Trophoblast cell (in vitro differentiated cells and primary cell): ENCODE measurements around the gene C15orf40.

Source experiments
- DNase-seq, 2 donors: peaks; one replicate each; pipeline ENCODE4 v3.0.0-alpha.2; 2016
- H2AFZ ChIP-seq: 2 replicates; pipeline ENCODE4 v1.6.1; 2013; ENCODE audit warnings: low read length, moderate library complexity, mild to moderate bottlenecking; ENCODE audit not compliant: insufficient read depth, poor library complexity
- H2AK5ac ChIP-seq: 2 replicates; pipeline ENCODE4 v1.6.1; 2013; ENCODE audit warnings: mild to moderate bottlenecking, low read length
- H2BK120ac ChIP-seq: 2 replicates; pipeline ENCODE4 v1.6.1; 2013; ENCODE audit warnings: low read length, mild to moderate bottlenecking, moderate library complexity; ENCODE audit not compliant: insufficient read depth, poor library complexity
- H2BK12ac ChIP-seq: 2 replicates; pipeline ENCODE4 v1.6.1; 2013; ENCODE audit warnings: mild to moderate bottlenecking, low read length, moderate library complexity
- H2BK5ac ChIP-seq: 2 replicates; pipeline ENCODE4 v1.6.1; 2013; ENCODE audit warnings: low read length, low read depth, moderate library complexity, mild to moderate bottlenecking; ENCODE audit not compliant: poor library complexity
- H3K14ac ChIP-seq: 2 replicates; pipeline ENCODE4 v1.6.1; 2013; ENCODE audit warnings: mild to moderate bottlenecking, low read length
- H3K18ac ChIP-seq: 2 replicates; pipeline ENCODE4 v1.6.1; 2013; ENCODE audit warnings: mild to moderate bottlenecking, low read length
- H3K23ac ChIP-seq: 2 replicates; pipeline ENCODE4 v1.6.1; 2013; ENCODE audit warnings: low read length
- H3K27ac ChIP-seq: 2 replicates; pipeline ENCODE4 v1.5.1; 2013; ENCODE audit warnings: low read depth, mild to moderate bottlenecking, inconsistent platforms, low read length, moderate library complexity
- H3K27me3 ChIP-seq: 2 replicates; pipeline ENCODE4 v1.6.1; 2013; ENCODE audit warnings: inconsistent platforms, mild to moderate bottlenecking, low read length, moderate library complexity; ENCODE audit not compliant: insufficient read depth
- H3K36me3 ChIP-seq, 2 experiments: 1 replicate in 1 of 2; 2 replicates in 1 of 2; pipeline ENCODE4 v1.6.1; 2013; ENCODE audit warnings: low read length in 2 of 2, mild to moderate bottlenecking in 2 of 2, moderate library complexity in 1 of 2; ENCODE audit not compliant: insufficient read depth in 2 of 2, control insufficient read depth in 1 of 2
- H3K4ac ChIP-seq: 2 replicates; pipeline ENCODE4 v1.6.1; 2013; ENCODE audit warnings: low read depth, mild to moderate bottlenecking, low read length, moderate library complexity
- H3K4me1 ChIP-seq, 2 experiments: 1 replicate in 1 of 2; 2 replicates in 1 of 2; pipeline ENCODE4 v1.6.1; 2013; ENCODE audit warnings: low read length in 2 of 2, mild to moderate bottlenecking in 2 of 2, moderate library complexity in 1 of 2; ENCODE audit not compliant: insufficient read depth in 2 of 2, control insufficient read depth in 1 of 2
- H3K4me2 ChIP-seq: 2 replicates; pipeline ENCODE4 v1.6.1; 2013; ENCODE audit warnings: inconsistent platforms, mild to moderate bottlenecking, low read length, moderate library complexity
- H3K4me3 ChIP-seq: 2 replicates; pipeline ENCODE4 v1.5.1; 2013; ENCODE audit warnings: mild to moderate bottlenecking, low read depth, low read length, inconsistent platforms
- H3K79me1 ChIP-seq: one replicate; pipeline ENCODE4 v1.6.1; 2013; ENCODE audit warnings: low read length
- H3K79me2 ChIP-seq: 2 replicates; pipeline ENCODE4 v1.6.1; 2013; ENCODE audit warnings: low read length, mild to moderate bottlenecking; ENCODE audit not compliant: control insufficient read depth, insufficient read depth, poor library complexity
- H3K9ac ChIP-seq: 2 replicates; pipeline ENCODE4 v1.6.1; 2013; ENCODE audit warnings: mild to moderate bottlenecking, low read length
- H3K9me3 ChIP-seq: 2 replicates; pipeline ENCODE4 v1.6.1; 2013; ENCODE audit warnings: low read depth, mild to moderate bottlenecking, control low read depth, inconsistent platforms, low read length; ENCODE audit not compliant: insufficient read depth
- H4K12ac ChIP-seq: 2 replicates; pipeline ENCODE4 v1.6.1; 2013; ENCODE audit warnings: low read depth, mild to moderate bottlenecking, low read length, moderate library complexity
- H4K8ac ChIP-seq: 2 replicates; pipeline ENCODE4 v1.6.1; 2013; ENCODE audit warnings: low read depth, mild to moderate bottlenecking, low read length, moderate library complexity
- H4K91ac ChIP-seq: one replicate; pipeline ENCODE4 v1.6.1; 2013; ENCODE audit warnings: low read depth, mild to moderate bottlenecking, low read length, moderate library complexity
- WGBS: extraction: QIAGEN DNeasy Blood & Tissue Kit; methylation state at CpG from one replicate; pipeline ENCODE4 v1.1.7; 2013; ENCODE audit warnings: missing lambda C conversion rate; ENCODE audit not compliant: insufficient read length, insufficient coverage; ENCODE audit errors: extremely low coverage; 5-methylcytosine and 5-hydroxymethylcytosine counted together

The C15orf40 gene

DNA sequence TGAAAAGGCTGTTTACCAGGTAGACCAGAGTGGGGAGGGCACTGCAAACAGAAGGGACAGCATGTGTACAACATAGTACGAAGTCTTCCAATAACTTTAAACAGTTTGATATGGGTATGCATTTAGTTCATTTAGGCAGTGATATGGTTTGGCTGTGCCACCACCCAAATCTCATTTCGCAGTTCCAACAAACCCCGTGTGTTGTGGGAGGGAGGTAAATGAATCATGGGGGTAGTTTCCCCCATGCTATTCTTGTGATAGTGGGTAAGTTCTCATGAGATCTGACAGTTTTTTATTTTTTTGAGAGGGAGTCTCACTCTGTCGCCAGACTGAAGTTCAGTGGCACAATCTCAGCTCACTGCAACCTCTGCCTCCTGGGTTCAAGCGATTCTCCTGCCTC is 33.0 kb downstream of the C15orf40 start:
- Histone ChIP-seq H2BK12ac (no peak overlapping the region), H3K4me2 (no peak overlapping the region), H3K4me1 (no peaks in the 10 kb centered on the region), H3K4me3 (no peak overlapping the region), H2AK5ac (no peak overlapping the region), H3K79me2 (no peaks in the 10 kb centered on the region), H3K36me3 (no peaks in the 10 kb centered on the region), H3K9me3 (no peaks in the 10 kb centered on the region), H2AFZ (no peak overlapping the region), H4K91ac (no peak overlapping the region), H3K14ac (no peak overlapping the region), H4K12ac (no peak overlapping the region), H3K23ac (no peak overlapping the region), H3K18ac (no peak overlapping the region), H3K79me1 (no peaks in the 10 kb centered on the region), H3K27ac (no peak overlapping the region), H2BK5ac (no peak overlapping the region), H3K9ac (no peak overlapping the region), H3K4ac (no peak overlapping the region), H3K27me3 (no peaks in the 10 kb centered on the region), H2BK120ac (no peak overlapping the region), H4K8ac (no peak overlapping the region)
- no CpG with 5 or more reads among the region's 5 CpGs for WGBS
- no peak for DNase-seq

DNA sequence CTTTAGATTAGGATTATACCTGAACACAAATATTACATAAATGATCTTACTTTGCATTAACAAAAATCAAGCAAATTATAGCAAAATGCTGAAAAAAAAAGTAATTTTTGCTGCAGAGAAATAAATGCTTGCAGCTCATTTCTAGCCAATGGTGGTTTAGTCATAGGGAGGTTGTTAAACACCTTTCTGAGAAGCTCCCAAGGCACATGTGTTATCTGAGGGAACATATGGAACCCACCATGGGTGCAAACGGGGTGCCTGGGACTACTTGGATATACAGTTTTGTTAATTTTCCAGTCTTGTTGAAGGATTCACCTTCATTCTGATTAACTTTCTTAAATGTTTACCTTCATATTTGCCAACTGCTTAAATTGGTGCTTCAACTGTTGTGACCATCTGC is 34.4 kb downstream of the C15orf40 start:
- no peak for DNase-seq
- no peak overlapping the region for H4K91ac ChIP-seq
- H3K4me2 ChIP-seq, result no peak overlapping the region
- no peak overlapping the region for H3K23ac ChIP-seq
- H3K14ac ChIP-seq, result no peak overlapping the region
- H3K27me3 ChIP-seq, result no peaks in the 10 kb centered on the region
- no peaks in the 10 kb centered on the region for H3K79me2 ChIP-seq
- no peak overlapping the region for H3K18ac ChIP-seq
- H2BK120ac ChIP-seq, result no peak overlapping the region
- no peak overlapping the region for H3K4me3 ChIP-seq
- WGBS, result no CpG with 5 or more reads among the region's 1 CpG
- no peaks in the 10 kb centered on the region for H3K36me3 ChIP-seq
- H3K9me3 ChIP-seq, result no peaks in the 10 kb centered on the region
- no peak overlapping the region for H2BK5ac ChIP-seq
- H2BK12ac ChIP-seq, result no peak overlapping the region
- H2AK5ac ChIP-seq, result no peak overlapping the region
- H3K79me1 ChIP-seq, result no peaks in the 10 kb centered on the region
- no peak overlapping the region for H4K12ac ChIP-seq
- no peak overlapping the region for H3K9ac ChIP-seq
- no peak overlapping the region for H4K8ac ChIP-seq
- no peak overlapping the region for H3K27ac ChIP-seq
- H3K4me1 ChIP-seq, result no peaks in the 10 kb centered on the region
- H3K4ac ChIP-seq, result no peak overlapping the region
- no peak overlapping the region for H2AFZ ChIP-seq

DNA sequence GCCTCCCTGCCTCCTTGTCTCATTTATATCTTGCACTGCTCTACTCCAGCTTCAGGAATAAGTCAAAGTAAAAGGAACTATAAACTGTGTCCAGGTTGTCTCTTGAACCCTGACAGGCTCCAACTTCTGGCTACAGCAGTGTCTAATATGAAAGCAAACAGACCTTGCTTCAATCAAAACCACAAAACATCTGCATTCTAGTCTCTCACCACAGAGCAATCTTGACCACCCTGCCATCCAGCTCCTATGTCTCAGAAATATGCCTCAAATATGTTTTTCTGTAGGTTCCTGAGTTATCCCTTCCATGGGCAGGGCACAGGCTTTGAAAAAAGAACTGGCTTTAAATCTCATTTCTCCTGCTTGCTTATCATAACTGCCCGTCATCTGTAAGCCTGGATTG is 38.4 kb downstream of the C15orf40 start:
- no peak overlapping the region for H4K8ac ChIP-seq
- H3K4me2 ChIP-seq, result no peak overlapping the region
- DNase-seq, result no peak

DNA sequence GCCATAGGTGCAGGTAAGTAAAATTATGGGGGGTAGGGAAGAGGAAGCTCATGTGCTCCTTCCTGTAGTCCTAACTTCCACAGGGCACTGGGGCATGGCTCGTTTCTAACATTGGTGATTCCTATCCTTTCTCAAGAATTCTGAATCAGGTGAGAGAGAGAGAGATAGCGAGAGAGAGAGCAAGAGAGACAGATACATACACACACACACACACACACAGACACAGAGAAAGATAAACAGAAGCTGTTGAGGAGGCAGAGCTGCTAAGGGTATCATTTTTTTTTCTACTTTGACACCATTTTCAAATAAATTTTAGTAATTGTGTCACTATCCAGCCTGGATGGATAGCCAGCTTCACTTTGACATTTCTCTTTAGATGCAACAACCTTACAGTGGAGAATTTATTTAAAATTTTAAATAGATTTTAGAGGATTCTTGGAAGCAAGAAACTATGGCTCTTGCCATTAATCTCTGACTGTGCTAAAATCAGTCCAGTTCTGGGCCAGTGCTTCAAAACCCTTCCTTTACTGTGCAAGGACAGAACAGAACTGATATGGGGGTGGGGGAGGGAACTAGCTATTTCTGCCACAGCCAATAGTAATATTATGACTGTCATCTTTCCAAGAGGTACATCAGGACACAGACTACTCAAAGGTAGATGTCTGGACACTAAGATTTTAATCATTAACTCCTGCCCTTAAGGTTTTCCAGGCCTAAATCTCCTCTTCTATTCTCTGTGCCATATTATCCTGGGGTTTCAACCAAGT is 40.0 kb downstream of the C15orf40 start:
- Histone ChIP-seq H2AFZ (no peak overlapping the region), H3K27me3 (no peaks in the 10 kb centered on the region), H3K14ac (no peak overlapping the region), H3K9me3 (no peaks in the 10 kb centered on the region), H3K18ac (no peak overlapping the region), H3K4ac (no peak overlapping the region), H4K91ac (no peak overlapping the region), H3K4me1 (peaks cover 0 to 1% of the 10 kb centered on the region in 2 experiments), H3K4me3 (no peak overlapping the region), H2AK5ac (no peak overlapping the region), H3K23ac (no peak overlapping the region), H3K36me3 (no peaks in the 10 kb centered on the region), H2BK12ac (no peak overlapping the region), H3K79me1 (peaks cover 2% of the 10 kb centered on the region), H4K12ac (no peak overlapping the region), H2BK120ac (no peak overlapping the region), H3K27ac (no peak overlapping the region), H3K9ac (no peak overlapping the region), H3K4me2 (no peak overlapping the region), H3K79me2 (no peaks in the 10 kb centered on the region), H2BK5ac (no peak overlapping the region), H4K8ac (no peak overlapping the region)
- WGBS, result no CpG with 5 or more reads among the region's 2 CpGs
- DNase-seq, result no peak

More for the DNA sequence above, 38.4 kb downstream of the C15orf40 start:
- Histone ChIP-seq H2BK5ac (no peak overlapping the region), H4K91ac (no peak overlapping the region), H3K4me3 (no peak overlapping the region), H2AFZ (no peak overlapping the region), H3K9ac (no peak overlapping the region), H3K4me1 (peaks cover 0 to 1% of the 10 kb centered on the region in 2 experiments), H3K23ac (no peak overlapping the region), H3K18ac (no peak overlapping the region), H3K27ac (no peak overlapping the region), H2BK12ac (no peak overlapping the region), H3K36me3 (no peaks in the 10 kb centered on the region), H3K27me3 (no peaks in the 10 kb centered on the region), H3K14ac (no peak overlapping the region), H2BK120ac (no peak overlapping the region), H3K79me2 (no peaks in the 10 kb centered on the region), H3K4ac (no peak overlapping the region), H4K12ac (no peak overlapping the region), H3K9me3 (no peaks in the 10 kb centered on the region), H2AK5ac (no peak overlapping the region), H3K79me1 (peaks cover 2% of the 10 kb centered on the region)
- no CpG with 5 or more reads among the region's 1 CpG for WGBS
